Tibial nerve (tissue), 4 donors: ENCODE data around the gene ST6GALNAC6.

Source experiments
- CTCF ChIP-seq, 5 experiments: fragments of 200-600 bp in 3 of 5; fragments of 450-650 bp in 2 of 5; sonication (generic) in 3 of 5; IDR thresholded peaks; one replicate each; pipeline ENCODE4 v1.5.1; 2016 to 2019; ENCODE audit warnings: antibody characterized with exemption in 5 of 5, mild to moderate bottlenecking in 3 of 5, moderate library complexity in 2 of 5
- EP300 ChIP-seq, 2 donors: sonication (generic); formaldehyde crosslinking; IDR thresholded peaks; one replicate each; pipeline ENCODE4 v1.6.1; 2017; ENCODE audit warnings: antibody characterized with exemption in 2 of 2, mild to moderate bottlenecking in 1 of 2

GRCh38 chr9:127909839-127910273 is 10.5 kb upstream of the ST6GALNAC6 start:
- TF ChIP-seq CTCF (IDR thresholded peaks at IDR 0.05) (no peak), EP300 (IDR thresholded peaks at IDR 0.05) (no peak)
